Measurements from ENCODE around the gene MPRIP.

The MPRIP gene

DNA sequence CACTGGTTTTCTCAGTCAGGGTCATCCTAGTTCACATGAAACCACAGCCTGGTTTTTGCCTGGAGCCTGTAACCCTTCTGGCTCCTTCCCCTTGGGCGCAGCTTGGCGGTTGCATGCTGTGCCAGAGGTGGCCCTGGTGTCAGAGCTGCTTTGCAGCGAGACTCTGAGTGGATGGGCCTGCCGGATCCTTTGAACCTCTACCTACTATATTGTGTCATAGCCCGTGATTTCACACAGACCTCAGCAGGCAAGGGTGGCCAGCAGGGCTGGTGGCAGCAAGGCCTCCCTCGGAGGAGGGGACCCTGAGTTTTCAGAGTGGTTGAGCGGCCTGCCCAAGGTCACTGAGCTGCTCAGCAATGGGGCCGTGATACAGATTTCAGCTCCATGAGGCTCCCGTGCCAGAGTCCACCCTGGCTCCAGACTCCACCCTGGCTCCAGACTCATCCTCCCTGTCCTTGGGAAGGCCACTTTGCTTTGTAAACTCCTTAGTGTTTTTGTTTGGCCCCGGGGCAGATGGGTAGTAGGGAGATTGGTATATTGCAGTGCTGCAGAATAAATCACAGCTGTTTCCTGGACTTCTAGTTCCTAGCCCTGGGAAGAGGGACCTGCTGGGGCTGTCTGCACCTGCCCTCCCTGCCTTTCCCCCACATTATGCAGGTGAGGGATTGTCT is 9.7 kb downstream of the MPRIP start:
- DNase-seq (ENCODE audit: low spot score), result peak; percentile 66

DNA sequence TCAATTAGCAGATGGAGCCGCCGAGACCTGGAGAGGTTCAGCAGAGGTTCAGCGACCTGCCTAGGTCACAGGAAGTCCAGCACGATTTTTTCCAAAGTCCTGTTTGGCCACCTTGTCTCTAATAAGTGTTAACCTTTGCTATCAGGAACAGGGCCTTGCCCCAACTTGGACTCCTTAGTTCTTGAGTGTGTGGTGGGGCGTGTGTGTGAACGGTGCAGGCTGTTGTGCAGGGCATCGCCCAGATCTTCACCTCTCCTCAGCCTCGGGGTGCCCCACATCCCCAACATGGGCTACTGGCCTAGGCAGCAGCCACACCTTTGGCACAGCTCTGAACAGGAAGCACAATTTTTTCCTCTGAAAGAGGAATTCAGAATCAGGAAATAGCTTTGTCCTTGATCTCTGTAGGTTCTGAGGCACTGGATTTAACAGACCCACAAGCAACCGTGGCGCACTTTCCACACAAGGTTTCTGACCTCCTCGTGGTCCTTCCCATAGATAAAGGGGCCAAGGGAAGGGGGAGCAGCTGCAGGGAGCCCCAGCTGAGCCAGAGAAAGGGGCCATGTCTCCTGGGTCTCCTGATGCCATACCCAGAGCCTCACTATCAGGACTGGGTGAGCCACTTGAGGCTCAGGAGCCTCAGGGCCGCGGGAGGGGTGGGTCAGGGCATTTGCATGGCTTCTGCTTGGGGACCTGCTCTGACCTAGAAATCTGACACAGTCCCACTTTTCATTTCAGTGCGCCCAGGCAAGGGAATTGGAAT is 10.4 kb downstream of the MPRIP start:
- DNase-seq (ENCODE audit: low spot score), result no peak

DNA sequence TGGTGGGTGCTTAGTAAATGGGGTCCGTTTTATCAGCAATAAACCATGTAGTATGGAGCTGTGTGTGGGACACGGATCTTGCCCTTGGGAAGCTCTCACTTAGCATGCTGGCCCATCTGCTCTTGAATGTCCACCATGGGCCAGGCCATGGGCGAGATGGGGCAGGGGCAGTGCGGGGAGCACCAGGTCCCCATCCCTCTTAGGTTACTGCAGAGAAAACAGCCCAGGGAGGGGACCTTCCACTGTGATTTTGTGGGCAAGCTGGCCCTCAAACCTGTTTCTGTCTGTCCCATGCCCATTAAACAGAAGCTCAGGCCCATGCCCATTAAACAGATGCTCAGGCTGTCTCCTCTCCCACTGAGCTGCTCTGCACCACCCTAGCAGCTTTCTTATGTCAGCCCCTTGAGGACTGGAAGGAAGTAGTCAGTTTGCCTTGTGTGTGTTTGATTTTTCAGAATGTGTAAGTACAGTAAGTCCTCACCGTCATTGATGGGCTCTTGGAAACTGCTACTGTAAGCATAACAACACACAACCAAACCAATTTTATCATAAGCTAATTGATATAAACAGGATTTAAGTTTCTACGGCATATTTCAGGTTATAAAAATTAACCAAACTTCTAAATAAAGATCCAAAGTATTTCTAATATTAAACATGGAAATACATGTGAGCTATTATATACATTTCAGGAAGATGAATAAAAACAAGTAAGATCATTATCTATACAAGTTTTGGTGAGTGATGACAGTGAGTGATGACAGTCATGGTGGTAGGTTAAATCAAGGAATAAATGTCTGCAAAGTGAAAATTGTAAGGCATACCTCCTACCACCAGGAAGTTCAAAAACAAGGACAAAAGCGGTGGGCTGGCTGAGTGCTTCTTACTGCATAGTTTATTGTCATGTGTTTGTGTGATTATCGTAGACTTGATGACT is 11.5 kb downstream of the MPRIP start:
- DNase-seq (ENCODE audit: low spot score), result no peak

DNA sequence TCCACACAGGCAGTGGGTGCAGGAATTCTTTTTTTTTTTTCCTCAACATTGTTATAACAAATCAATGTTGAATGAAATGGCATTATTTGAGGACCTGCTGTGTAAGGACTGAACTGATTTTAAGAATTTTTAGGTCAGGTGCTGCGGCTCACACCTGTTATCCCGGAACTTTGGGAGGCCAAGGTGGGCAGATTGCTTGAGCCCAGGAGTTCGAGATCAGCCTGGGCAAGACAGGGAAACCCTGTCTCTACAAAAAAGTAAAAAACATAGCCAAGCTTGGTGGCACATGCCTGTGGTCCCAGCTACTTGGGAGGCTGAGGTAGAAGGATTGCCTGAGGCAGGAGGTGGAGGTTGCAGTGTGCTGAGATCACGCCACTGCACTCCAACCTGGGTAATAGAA is 12.4 kb downstream of the MPRIP start:
- DNase-seq (ENCODE audit: low spot score), result no peak

DNA sequence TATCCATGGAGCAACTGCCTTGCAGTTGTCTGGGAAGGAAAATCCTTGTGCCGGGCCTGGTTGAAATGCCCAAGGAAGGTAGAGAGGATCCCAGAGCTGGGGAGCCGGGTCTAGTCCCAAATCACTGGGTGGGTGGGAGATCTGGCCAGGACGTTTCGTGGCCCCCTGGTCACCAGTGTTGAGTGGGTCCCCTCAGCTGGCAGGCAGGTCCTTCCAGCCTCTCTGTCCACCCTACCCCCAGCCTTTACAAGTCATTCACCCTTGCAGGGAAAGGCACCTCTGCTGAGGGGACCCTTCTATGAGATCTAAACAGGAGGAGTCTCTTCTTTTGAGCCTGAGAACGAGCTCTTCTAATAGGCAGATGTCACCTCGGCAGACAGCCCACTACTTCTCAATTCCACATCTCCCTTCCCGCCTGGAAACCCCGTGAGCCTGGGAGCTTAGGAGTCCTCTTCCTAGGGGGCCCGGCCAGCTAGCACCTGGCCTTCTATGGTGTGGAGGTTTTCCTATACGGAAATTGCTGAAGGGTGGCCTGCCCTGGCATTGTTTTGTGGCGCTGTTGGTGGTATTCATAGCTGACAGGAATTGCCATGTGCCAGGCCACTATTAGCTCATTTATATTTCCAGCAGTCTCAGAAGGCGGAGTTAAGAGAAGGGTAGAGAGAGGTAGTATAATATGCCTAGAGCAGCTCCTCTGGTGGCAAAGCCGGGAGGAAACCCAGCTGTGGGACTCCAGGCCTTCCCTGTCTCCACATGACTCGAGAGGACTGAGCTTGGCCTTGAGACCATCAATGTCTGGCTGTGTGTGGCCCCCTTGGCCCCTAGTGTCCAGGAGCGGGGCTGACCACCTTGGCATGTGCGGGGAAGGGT is 13.3 kb downstream of the MPRIP start:
- no peak for DNase-seq (ENCODE audit: low spot score)

DNA sequence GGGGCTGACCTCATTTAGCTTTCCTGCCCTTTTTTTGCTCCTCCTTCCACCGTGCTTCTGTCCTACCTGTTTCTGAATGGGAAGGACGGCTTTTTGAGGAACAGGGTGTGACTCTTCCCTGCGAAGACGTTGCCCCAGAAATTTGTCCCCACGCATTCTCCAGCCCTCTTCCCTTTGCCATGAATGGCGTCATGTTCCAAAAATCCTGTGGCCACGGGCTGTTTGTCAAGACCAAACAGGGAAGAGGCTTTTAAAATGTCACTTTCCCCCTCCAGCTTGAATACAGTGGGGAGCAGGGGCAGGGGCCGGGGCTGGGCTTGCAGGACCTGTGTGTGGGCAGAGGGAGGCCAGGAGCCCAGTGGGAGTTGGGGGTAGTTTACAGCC is 13.9 kb downstream of the MPRIP start:
- peak; percentile 84 for DNase-seq (ENCODE audit: low spot score)

DNA sequence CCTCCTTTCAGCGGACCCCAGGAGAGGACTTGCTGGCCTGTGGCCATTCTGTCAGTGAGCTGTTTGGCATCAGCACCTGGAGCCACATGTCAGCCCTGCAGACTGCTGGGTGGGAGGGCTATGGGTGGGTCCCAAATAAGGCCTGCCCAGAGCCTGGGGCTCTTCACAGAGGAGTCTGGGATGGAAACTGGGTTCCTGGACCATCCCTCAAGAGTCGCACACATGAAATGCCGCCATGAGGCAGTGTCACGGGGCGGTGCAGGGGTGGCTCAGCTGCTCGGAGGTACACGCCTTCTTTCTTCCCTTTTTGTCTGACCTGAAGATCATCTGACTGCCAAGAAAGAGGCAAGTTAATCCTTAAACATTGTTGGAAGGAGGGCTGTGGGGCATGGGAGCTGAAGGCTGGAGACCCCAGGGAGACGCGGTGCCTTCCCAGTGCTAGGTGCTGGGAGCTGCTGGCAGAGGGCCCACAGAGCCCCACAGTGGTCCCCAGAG is 14.8 kb downstream of the MPRIP start:
- DNase-seq (ENCODE audit: low spot score), result no peak

DNA sequence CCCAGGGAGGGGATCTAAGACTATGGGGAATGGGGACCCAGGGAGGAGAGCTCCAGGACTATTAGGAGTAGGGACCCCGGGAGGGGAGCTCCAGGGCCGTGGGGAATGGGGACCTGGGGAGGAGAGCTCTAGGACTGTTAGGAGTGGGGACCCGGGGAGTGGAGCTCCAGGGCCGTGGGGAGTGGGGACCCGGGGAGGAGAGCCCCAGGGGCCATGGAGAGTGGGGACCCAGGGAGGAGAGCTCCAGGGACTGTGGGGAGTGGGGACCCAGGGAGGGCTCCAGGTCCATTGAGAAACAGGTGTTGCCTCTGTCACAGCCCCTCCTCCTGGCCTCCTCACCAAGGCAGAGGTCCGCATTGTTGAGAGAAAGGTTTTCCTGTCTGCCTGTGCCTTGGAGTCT is 16.0 kb downstream of the MPRIP start:
- no peak for DNase-seq (ENCODE audit: low spot score)

DNA sequence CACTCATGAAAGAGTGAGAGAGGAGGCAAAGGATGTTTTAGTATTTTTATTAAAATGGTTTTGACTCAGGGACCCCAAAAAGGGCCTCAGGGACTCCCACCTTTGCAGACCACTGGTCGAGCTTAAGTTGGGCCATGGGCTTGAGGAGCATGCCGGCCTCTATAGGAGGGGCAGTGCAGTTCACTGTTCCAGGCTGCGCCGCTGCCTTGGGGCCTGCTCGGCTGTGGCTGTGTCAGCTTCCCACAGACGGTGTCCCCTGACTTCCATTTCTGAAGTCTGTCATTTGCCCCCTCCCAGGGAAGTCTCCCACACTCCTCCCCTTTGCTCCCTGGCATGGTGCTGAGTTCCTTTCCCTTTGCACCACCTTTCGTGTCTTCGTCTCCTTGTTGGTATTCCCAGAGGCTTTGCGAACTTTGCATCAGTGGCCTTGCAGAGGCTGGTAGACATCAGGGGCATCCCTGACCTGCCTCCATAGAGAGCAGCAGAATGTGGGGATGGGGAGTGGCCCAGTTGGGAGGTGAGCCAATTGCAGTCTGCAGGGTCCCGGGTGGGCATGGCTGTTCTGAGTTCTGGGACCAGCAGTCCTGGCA is 17.1 kb downstream of the MPRIP start:
- no peak for DNase-seq (ENCODE audit: low spot score)

DNA sequence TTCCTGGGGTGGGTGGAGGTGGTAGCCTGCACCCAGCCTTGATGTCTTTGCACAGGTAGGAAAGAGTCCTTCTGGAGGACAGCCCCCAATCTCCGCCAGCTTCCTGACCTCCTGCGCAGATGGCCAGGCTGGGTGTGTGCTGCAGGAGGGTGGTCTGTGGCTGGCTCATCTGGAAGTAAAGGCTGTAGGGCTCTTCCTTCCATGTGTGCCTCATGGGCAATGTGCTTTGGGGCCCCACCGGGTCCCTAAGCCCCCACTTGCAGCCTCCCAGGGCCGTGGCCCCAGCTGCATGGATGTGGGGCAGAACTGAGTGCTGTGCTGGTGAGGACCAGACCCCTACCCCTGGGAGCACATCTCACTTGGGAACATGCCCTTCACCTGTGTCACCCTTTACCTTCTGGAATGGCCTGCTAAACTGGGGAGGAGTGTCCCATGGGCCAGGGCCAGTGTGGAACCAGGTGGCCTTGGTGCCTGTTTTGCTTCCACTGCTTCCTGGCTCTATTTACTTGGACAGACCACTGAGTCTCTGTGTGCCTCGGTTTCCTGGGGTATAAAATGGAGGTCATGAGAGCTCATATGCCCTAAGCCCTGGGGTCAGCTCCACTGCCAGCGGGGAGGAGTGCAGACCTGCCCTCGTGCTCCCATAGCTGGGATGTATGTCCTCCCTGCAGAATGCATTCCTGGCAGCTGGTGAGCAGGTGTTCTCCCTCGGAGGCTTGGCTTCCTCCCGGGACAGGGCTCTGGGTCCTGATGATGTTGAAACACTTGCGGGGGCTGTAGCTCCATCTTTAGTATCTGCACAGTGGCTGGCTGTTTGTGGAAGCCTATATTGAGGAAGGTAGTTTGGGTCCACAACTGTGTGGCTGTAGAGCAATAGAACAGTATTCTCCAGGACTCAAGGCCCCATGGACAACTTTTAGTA is 18.0 kb downstream of the MPRIP start:
- DNase-seq (ENCODE audit: low spot score), result no peak

DNA sequence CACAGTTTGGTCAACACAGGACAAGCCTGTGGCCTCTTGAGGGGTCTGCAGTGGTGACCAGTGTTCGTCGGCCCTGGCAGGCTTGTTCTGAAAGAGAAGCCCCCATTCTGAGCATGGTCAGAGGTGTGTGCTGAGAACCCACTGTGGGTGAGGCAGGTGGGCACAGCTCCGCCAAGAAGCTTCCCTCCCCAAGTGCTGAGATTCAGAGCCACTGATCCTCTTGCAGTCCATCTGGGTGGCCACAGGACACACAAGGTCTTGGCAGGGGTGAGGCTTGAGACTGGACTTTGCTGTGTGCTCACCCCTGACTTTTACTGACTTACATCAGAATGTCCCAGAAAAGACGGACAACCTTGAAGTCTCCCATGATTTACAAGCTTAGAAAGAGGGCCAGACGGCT is 18.7 kb downstream of the MPRIP start:
- no peak for DNase-seq (ENCODE audit: low spot score)

DNA sequence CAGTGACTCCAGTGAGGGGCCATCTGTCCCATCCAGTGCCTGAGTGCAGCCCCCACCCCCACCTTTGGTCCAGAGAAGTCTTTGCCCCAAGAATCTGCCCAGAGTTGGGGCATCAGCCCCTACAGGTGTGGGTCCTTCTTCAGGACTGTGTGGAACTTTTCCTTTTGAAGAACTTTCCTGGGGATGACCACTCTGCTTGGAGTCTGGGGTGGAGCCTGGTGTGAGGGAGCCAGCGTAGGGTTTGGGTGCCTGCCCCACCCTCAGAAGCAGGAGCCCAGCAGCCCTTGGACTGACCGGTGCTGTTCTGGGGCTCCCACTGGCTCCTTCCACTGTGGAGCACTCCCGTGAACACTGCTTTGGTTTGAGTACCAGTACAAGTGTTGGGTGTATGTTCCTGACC is 19.3 kb downstream of the MPRIP start:
- DNase-seq (ENCODE audit: low spot score), result no peak

DNA sequence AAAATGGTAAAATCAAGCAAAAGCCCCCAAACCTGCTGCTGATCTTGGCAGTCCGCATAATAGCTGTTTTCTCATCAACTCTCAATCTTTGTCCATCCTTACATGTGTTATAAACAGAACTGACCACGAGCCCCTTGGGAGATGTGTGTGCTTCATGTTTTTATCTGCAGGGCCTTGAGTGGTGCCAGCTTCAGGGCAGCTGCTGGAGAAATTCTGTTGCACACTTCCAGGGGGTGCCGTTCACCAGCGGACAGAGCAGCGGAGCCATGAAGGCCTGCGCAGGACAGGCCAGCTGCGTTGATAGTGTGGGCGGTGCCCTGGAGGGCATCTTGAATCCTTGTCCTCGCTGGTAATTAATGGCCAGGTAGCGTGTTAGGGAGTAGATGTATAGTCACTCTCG is 20.1 kb downstream of the MPRIP start:
- DNase-seq (ENCODE audit: low spot score), result no peak

DNA sequence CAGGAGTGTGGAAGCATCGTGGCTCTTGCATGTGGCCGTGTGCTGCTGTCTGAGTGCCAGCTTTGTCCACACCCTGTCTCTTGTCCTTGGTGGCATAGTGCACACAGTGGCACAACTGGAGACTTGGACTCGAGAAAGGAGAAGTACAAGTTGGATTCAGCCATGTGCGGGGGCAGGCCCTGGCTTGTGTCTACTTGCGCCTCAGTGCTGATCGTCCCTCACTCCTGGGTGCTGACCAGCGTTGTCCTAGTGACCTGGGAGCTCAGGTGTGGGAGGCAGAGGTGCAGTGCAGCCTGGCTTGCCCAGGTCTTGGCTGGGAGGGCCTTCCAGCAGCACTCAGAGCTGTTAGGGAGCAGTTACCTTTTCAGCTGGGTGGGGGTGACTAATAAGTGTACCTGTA is 20.6 kb downstream of the MPRIP start:
- no peak for DNase-seq (ENCODE audit: low spot score)

DNA sequence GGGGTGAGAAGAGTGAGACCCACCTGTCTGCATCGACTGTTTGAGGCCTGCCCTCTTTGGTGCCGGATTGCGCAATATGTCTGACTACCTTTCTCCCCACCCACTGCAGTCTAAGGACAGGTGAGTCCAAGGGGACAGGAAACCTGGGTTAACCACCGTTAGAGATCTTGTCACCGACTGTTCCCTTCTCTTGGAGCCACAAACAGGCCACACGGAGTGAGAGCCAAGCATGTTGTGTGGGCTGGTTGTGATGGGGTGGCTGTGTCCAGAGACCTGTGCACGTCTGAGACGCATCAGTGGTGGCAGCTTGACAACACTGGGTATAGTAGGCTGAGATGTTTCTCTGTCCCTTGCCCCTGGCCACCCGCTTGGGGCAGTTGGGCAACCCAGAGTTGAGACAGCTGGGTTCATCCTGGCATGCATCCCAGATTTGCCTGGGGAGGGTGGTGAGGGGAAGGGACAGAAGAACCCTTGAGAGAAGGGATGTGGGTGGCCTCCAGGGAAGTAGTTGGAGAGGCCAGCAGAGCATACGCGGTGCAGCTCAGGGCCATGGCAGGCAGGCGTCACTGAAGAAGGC is 21.4 kb downstream of the MPRIP start:
- DNase-seq (ENCODE audit: low spot score), result no peak

DNA sequence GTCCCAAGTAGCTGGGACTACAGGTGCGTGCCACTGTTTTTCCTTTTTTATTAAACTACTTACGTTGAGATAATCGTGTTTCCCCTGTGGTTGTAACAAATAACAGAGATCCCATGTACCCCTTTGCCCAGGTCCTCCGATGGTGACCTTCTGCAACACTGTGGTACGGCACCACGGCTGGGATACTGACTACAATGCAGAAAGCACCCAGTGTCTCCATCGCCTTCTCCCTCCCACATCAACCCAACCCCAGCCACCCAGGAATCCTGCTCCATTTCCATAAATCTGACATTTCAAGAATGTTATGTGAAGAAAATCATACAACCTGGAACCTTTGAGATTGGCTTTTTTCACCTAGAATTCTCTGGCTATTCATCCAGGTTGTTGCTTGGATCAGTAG is 22.1 kb downstream of the MPRIP start:
- no peak for DNase-seq (ENCODE audit: low spot score)

DNA sequence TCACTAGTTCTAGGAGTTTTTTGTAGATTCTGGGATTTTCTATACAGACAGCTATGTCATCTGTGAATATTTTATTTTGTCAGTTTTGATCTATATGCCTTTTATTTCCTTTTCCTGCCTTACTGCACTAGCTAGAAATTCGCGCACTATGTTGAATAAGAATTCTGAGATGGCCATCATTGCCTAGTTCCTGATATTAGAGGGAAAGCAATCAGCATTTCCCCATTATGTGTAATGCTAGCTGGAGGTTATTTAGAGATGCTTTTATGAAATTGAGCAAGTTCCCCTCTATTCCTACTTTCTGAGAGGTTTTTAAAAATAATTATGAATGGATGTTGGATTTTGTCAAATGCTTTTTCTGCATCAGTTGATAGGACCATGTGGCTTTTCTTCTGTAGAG is 23.8 kb downstream of the MPRIP start:
- no peak for DNase-seq (ENCODE audit: low spot score)

DNA sequence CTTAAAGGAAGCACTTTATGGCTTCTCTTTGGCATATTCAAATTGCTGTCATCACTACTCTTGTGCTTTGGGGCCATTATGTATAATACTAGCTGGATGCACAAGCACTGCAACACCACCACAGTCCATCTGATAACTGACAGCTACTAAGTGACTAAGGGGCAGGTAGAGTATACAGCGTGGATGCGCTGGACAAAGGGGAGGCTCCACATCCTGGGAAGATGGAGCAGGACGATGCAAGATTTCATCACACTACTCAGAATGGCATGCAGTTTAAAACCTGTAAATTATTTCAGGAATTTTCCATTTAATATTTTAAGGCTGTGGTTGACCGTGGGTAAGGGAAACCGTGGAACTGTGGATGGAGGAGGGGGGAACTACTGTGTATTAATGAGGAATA is 25.0 kb downstream of the MPRIP start:
- peak; percentile 48 for DNase-seq (ENCODE audit: low spot score)

DNA sequence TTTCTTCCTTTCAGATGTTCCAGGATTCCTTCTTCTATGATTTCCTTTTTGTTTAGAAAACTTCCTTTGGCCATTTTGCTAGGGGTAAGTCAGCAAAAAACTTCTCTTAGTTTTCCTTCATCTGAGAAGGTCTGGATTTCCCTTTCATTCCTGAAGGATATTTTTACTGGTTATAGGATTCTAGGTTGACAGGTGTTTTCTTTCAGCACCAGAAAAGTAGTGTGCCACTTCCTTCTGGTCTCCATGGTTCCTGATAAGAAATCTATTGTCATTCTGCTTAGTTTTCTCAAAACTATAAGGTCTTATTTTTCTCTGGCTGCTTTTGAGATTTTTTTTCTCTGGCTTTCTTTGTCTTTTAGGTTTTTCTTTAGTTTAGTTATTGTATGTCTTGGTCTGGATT is 27.6 kb downstream of the MPRIP start:
- no peak for DNase-seq (ENCODE audit: low spot score)

DNA sequence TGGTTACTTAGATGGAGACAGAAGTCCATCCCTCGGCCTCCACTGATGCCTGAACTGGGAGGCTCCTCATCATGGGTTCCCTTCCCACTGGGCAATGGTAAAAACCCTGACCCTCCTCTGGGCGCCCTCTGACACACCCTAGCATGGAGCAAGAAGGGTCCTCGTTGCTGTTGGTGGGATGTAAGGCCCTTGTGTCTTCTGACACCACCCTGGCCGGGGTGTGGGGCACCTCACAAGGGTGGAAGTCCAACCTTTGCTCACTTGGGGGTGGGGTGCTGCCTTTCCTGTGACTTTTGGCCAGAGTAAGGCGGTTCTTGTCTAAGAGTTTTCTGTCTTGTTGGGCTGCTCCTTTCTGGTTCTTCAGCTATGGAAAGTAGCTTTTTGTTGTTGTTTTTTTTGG is 28.7 kb downstream of the MPRIP start:
- DNase-seq (ENCODE audit: low spot score), result no peak
